Upper lobe of right lung (tissue), 1 donor: ENCODE measurements around the gene RPS6KA2. TPM values are rescaled to one million over a fixed set of nuclear protein-coding genes. Genes with fewer than 3 reads are reported as not detected.
"Not testable (repeated sequence)": the region's sequence is repeated elsewhere in the genome, so short reads cannot be mapped to it uniquely, and the experiment has no call there.

ENCODE experiments used
- ATAC-seq: fragments of 200-7000 bp; cut with Tn5 transposase; one replicate; pipeline ENCODE4 v1.9.1; 2020; ENCODE audit warnings: mild to moderate bottlenecking, moderate library complexity
- DNase-seq: peaks from one replicate; pipeline ENCODE4 v3.0.0-alpha.2; 2020
- H3K27ac ChIP-seq: fragments of 200-600 bp; one replicate; pipeline ENCODE4 v1.8.0; 2022
- H3K27me3 ChIP-seq: fragments of 200-600 bp; one replicate; pipeline ENCODE4 v1.8.0; 2022; ENCODE audit warnings: mild to moderate bottlenecking
- H3K36me3 ChIP-seq: fragments of 200-600 bp; one replicate; pipeline ENCODE4 v1.8.0; 2022
- H3K4me1 ChIP-seq: fragments of 200-600 bp; one replicate; pipeline ENCODE4 v1.8.0; 2022
- H3K4me3 ChIP-seq: fragments of 200-600 bp; one replicate; pipeline ENCODE4 v1.8.0; 2022; ENCODE audit warnings: mild to moderate bottlenecking
- H3K9me3 ChIP-seq: fragments of 200-600 bp; one replicate; pipeline ENCODE4 v1.8.0; 2022
- intact Hi-C: fragments of 100-400 bp; cut with DNase I; formaldehyde crosslinking; loops from one replicate; pipeline ENCODE4 v1.11.0; 2022
- total RNA-seq: library from RNA; stranded (reverse); fragmentation: NEBNext Ultra II Directional; extraction: Animal tissue kit (Norgen Biotek cat#: 25700); gene quantifications from one replicate; pipeline ENCODE4 v1.2.1, GENCODE V29; 2021
- TF ChIP-seq, protein P1 (sequence below): fragments of 200-600 bp; IDR thresholded peaks from one replicate; pipeline ENCODE4 v1.8.0; 2022; ENCODE audit warnings: antibody characterized with exemption
- donor health status: DM: no; HTN: yes; CAD: no; lungs with severe emphysema.

The RPS6KA2 gene
- total RNA-seq, 1 donor from 2014 or later: 136 TPM

DNA sequence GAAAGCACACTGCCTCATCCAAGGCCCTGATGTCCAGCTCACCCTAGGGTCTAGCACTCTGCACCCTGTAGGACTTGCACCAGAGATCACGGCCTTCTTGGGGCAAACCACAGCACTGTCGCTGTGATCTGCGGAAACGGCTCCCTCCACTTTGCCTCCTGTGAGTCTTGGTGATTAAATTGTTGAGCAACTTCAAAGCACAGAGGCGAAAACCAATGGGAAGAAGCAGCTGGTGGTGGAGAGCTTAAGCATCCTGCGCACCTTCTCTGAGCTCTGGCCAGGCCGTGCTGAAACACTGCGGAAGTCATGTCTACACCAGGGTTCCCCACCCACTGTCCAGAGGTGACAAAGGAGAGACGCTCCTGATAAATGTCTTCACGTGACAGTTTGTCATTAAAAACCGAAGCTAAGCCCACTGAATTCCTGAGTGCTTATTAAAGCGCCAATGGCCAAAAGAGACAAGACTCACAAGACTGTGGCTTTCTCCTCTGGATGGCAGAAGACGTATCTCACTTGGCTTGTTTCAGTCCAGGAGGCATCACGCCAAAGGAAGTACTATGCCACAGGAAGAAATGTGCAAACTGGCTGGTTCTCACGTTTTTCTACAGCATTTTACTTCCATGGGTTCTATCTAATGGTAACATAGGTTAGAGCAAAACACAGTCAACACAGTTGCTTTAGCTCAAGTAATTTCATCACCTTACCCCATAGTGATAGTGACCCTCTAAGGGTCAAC is 43.7 kb downstream of the RPS6KA2 start:
- H3K4me1 ChIP-seq: peaks cover 7% of the 10 kb centered on the region
- no peaks in the 10 kb centered on the region for H3K9me3 ChIP-seq
- no peak overlapping the region for H3K4me3 ChIP-seq
- TF ChIP-seq, protein P1, sequence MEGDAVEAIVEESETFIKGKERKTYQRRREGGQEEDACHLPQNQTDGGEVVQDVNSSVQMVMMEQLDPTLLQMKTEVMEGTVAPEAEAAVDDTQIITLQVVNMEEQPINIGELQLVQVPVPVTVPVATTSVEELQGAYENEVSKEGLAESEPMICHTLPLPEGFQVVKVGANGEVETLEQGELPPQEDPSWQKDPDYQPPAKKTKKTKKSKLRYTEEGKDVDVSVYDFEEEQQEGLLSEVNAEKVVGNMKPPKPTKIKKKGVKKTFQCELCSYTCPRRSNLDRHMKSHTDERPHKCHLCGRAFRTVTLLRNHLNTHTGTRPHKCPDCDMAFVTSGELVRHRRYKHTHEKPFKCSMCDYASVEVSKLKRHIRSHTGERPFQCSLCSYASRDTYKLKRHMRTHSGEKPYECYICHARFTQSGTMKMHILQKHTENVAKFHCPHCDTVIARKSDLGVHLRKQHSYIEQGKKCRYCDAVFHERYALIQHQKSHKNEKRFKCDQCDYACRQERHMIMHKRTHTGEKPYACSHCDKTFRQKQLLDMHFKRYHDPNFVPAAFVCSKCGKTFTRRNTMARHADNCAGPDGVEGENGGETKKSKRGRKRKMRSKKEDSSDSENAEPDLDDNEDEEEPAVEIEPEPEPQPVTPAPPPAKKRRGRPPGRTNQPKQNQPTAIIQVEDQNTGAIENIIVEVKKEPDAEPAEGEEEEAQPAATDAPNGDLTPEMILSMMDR: no peak
- intact Hi-C loops: no loop called here
- H3K27me3 ChIP-seq: no peaks in the 10 kb centered on the region
- DNase-seq (no peak), ATAC-seq (no peak)
- no peak overlapping the region for H3K27ac ChIP-seq
- H3K36me3 ChIP-seq: no peaks in the 10 kb centered on the region

DNA sequence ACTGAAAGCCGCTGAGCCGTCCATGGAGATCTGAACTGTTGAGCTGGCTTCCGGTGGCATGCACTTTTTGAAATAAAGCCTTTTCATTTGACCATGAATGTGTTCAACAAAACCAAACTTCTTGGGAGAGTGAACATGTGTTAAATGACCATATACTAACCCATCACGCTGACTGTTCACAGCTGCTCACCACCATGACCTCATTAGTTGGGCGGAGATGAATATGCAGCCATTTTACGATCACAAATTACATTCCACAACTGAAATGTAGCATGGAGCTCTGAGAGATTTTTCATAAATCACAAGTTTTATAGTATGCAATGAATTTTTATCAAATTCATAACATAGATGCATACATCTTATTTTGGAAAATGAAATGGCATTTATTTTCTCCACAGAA is 44.8 kb downstream of the RPS6KA2 start:
- DNase-seq (no peak), ATAC-seq (no peak)
- H3K27me3 ChIP-seq: no peaks in the 10 kb centered on the region
- intact Hi-C loops: no loop called here
- no peak overlapping the region for H3K4me3 ChIP-seq
- H3K27ac ChIP-seq: no peak overlapping the region
- TF ChIP-seq, protein P1: no peak
- H3K36me3 ChIP-seq: no peaks in the 10 kb centered on the region
- H3K4me1 ChIP-seq: peaks cover 4% of the 10 kb centered on the region
- no peaks in the 10 kb centered on the region for H3K9me3 ChIP-seq

GRCh38 chr6:166581801-166582200 is 45.2 kb downstream of the RPS6KA2 start:
- H3K27me3 ChIP-seq, DNase-seq, ATAC-seq, H3K4me1 ChIP-seq, H3K36me3 ChIP-seq, H3K4me3 ChIP-seq, intact Hi-C loops, H3K9me3 ChIP-seq, H3K27ac ChIP-seq: not testable (repeated sequence)

DNA sequence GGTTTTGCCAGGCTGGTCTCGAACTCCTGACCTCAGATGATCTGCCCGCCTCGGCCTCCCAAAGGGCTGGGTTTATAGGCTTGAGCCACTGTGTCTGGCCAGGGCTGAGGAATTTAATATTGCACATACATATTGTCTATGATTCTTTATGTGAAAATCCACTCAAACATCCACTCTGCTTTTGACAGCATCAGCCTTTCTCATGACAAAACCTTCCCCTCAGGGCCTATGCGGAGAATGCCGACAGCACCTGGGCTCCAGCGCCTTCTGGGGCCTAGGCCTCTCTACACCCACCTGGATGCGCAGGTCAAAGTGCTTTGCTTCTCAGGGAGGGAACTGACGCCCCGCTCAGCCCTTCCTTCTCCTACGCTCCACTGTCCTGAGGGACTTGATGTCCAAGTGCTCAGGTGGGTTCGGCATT is 46.0 kb downstream of the RPS6KA2 start:
- DNase-seq (no peak), ATAC-seq (peak; percentile 9)
- Histone ChIP-seq H3K9me3 (no peaks in the 10 kb centered on the region), H3K4me1 (peaks cover 4% of the 10 kb centered on the region), H3K36me3 (no peaks in the 10 kb centered on the region), H3K27me3 (no peaks in the 10 kb centered on the region), H3K4me3 (no peak overlapping the region), H3K27ac (no peak overlapping the region)
- TF ChIP-seq, protein P1: no peak
- intact Hi-C loops: no loop called here

- ATAC-seq: peak; percentile 12
- intact Hi-C loops: no loop called here
- no peak overlapping the region for H3K27ac ChIP-seq
- TF ChIP-seq, protein P1: no peak
- DNase-seq: no peak
- H3K27me3 ChIP-seq: no peaks in the 10 kb centered on the region
- H3K36me3 ChIP-seq: no peaks in the 10 kb centered on the region
- H3K4me3 ChIP-seq: no peak overlapping the region
- H3K4me1 ChIP-seq: peaks cover 4% of the 10 kb centered on the region
- H3K9me3 ChIP-seq: no peaks in the 10 kb centered on the region
Measured at GRCh38 chr6:166580076-166581050, 46.7 kb downstream of the RPS6KA2 start.
